Astrocyte of the cerebellum (primary cell): Measurements from ENCODE around the gene HSCB.

Experiments
- DNase-seq: peaks from one replicate; pipeline ENCODE4 v3.0.0-alpha.2; 2011; ENCODE audit warnings: low read depth
- H3K4me3 ChIP-seq: 2 replicates; pipeline ENCODE4 v1.5.1; 2011; ENCODE audit warnings: mild to moderate bottlenecking, low read depth, low read length, moderate library complexity
- CTCF ChIP-seq: IDR thresholded peaks from 2 replicates; pipeline ENCODE4 v1.5.1; 2012; ENCODE audit warnings: low read length, low read depth, moderate library complexity, mild to moderate bottlenecking; ENCODE audit errors: missing control alignments
- in situ Hi-C: cut with HindIII; loops from 2 replicates; pipeline ENCODE4 v1.10.0; 2017; ENCODE audit warnings: low sequenced_read_pairs

The HSCB gene

DNA sequence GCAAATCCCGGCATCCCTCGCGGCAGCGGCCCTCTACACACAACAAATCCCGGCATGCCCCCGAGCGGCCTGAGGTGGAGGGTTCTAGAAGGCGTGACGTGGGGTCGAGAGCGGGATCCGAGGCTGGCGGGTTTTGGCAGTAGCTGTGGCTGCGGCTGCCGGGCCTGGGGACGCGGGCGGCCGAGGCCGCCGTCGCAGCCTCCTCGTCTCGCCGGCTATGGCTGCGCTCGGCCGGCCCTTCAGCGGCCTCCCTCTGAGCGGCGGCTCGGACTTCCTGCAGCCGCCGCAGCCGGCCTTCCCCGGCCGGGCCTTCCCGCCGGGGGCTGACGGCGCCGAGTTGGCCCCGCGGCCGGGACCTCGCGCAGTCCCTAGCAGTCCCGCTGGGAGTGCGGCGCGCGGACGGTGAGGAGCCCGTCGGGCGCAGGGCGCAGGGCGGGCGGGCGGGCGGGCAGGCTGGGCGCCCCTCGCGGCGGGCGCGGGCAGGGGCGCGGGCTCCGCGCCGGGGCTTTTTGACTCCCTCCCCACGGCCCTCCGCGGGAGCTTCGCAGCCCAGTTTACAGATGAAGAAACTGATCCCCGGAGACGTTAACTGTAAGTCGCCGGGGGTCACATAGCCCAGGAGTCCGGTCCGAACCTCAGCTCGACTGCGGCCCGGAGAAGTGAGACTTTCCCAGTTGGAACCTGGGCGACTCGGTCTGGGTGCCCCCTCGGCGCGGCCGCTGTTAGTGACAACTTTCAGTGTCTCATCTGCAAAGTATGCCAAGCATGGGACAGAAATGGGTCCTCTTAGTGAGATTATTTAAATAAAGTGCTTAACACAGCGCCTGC is 31.0 kb downstream of the HSCB start, which contains the start of gene CCDC117:
CCDC117 (plus strand) TSS at position 63 of the 828 bp plus-strand sequence; CDS start at position 218, 155 bp downstream.
- TF ChIP-seq CTCF: peak; percentile 10
- in situ Hi-C loops: no loop called here

GRCh38 chr22:28773461-28773867 is 31.6 kb downstream of the HSCB start:
- in situ Hi-C loops: no loop called here
- H3K4me3 ChIP-seq: peak overlapping the region; percentile 93
- TF ChIP-seq CTCF: no peak
- DNase-seq: no peak

More for the DNA sequence above, 31.0 kb downstream of the HSCB start, which contains the start of gene CCDC117:
- DNase-seq: peak; percentile 91
- peak within 1 kb of the TSS; percentile 93 for H3K4me3 ChIP-seq

GRCh38 chr22:28774378-28774777 is 32.5 kb downstream of the HSCB start:
- no peak for DNase-seq
- no peak overlapping the region for H3K4me3 ChIP-seq
- in situ Hi-C loops: no loop called here
- TF ChIP-seq CTCF: no peak

GRCh38 chr22:28779833-28780232 is 38.0 kb downstream of the HSCB start:
- H3K4me3 ChIP-seq: no peak overlapping the region
- no peak for DNase-seq
- no peak for TF ChIP-seq CTCF
- in situ Hi-C loops: no loop called here

- no peak overlapping the region for H3K4me3 ChIP-seq
- TF ChIP-seq CTCF: no peak
- no peak for DNase-seq
- in situ Hi-C loops: no loop called here
Measured at GRCh38 chr22:28780296-28780695, 38.5 kb downstream of the HSCB start.

- in situ Hi-C loops: no loop called here
- no peak overlapping the region for H3K4me3 ChIP-seq
Measured at GRCh38 chr22:28783786-28784671, 42.2 kb downstream of the HSCB start.

More at GRCh38 chr22:28783786-28784671, 42.2 kb downstream of the HSCB start:
- no peak for TF ChIP-seq CTCF
- DNase-seq: no peak
